ENCODE data around the gene ARHGAP29. TPM values are rescaled to one million over a fixed set of nuclear protein-coding genes. Genes with fewer than 3 reads are reported as not detected.

The ARHGAP29 gene
- total and polyA plus RNA-seq, 2 of the 8 experiments (the other 6 are each of a cell fraction or from before 2014, with no cell fraction given) = 0.57 to 3.2 TPM

DNA sequence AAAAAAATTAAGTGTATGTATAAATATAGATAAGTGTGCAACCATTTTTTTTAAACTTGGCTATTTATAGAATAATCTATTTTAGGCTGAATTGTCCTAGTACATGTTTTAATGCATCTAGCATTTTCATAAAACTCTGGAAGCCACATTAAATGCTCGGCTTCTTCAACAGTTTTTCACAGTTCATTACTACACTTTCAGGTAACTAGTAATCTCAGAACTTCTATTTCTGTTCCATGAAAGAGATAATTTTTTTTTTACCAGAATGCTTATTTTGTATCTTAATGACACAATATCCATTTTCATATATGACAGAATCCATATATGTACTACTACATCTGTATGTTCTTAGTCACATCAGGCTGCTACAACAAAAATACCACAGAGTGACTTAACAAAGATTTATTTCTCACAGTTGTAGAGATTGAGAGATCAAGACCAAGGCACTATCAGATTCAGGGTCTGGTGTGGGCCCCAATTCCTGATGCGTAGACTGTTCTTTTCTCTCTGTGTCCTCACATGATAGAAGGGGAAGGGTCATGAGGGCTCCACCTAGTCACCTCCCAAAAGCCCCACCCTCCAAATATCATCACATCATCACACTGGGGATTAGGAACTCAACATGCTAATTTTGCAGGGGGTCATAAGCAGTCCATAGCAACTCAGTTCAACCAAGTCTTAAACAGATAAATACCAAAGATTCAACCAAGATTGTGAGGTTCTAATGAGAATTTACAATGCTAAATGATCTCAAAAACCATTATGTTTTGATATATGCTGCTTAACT, 43.1 kb downstream of the ARHGAP29 start:
- FAIRE-seq (no peak), DNase-seq (ENCODE audit: low read depth in 1 of 2, low spot score in 2 of 2) (no peak)
- H2BK12ac ChIP-seq (ENCODE audit: low read depth, low read length) = no peak overlapping the region
- H3K79me1 ChIP-seq (ENCODE audit: low read depth, low read length) = no peaks in the 10 kb centered on the region
- no peak overlapping the region for H3K4ac ChIP-seq (replicated peaks; ENCODE audit: insufficient read length, low read depth, low read length)
- H2BK120ac ChIP-seq (replicated peaks; ENCODE audit: low read depth, low read length) = no peak overlapping the region
- H4K8ac ChIP-seq (ENCODE audit: extremely low read depth, insufficient read depth, low read length) = no peak overlapping the region
- H3K4me1 ChIP-seq (replicated peaks in 1 of 4; ENCODE audit: control insufficient read depth in 3 of 4, insufficient read depth in 4 of 4, low read length in 3 of 4) = no peaks in the 10 kb centered on the region
- H3K56ac ChIP-seq (replicated peaks; ENCODE audit: insufficient read length, low read depth, low read length) = no peak overlapping the region
- 91% methylated on average over 2 of the region's 2 CpGs; no CpG with 5 or more reads in 1 of the 2 experiments for WGBS, 2 experiments (ENCODE audit: extremely low coverage in 1 of 2, insufficient coverage in 1 of 2, insufficient read length in 1 of 2, insufficient replicate concordance in 2 of 2, low coverage in 1 of 2, low lambda C conversion rate in 2 of 2, missing lambda C conversion rate in 1 of 2)
- no peak overlapping the region for H2AK5ac ChIP-seq (ENCODE audit: low read depth, low read length)
- H3K9ac ChIP-seq (replicated peaks in 1 of 4; ENCODE audit: extremely low read depth in 1 of 4, low read depth in 3 of 4, low read length in 3 of 4) = no peak overlapping the region
- no peak overlapping the region for H3K4me3 ChIP-seq (ENCODE audit: extremely low read depth in 1 of 4, insufficient read depth in 2 of 4, low read depth in 3 of 4, low read length in 4 of 4)
- no peak overlapping the region for H4K5ac ChIP-seq (ENCODE audit: insufficient read length, low read depth, low read length)
- no peaks in the 10 kb centered on the region for H3K36me3 ChIP-seq (ENCODE audit: control insufficient read depth in 2 of 4, insufficient read depth in 4 of 4, low read length in 3 of 4)
- no peak overlapping the region for H3K23ac ChIP-seq (ENCODE audit: insufficient read length)
- H3K9me3 ChIP-seq (ENCODE audit: insufficient read depth in 2 of 2, low read depth in 1 of 2, low read length in 1 of 2) = no peaks in the 10 kb centered on the region
- no peaks in the 10 kb centered on the region; a peak in 1 of 7 replicates for H3K27me3 ChIP-seq (replicated peaks in 1 of 4; ENCODE audit: control insufficient read depth in 3 of 4, extremely low read depth in 1 of 4, insufficient read depth in 3 of 4, low read length in 3 of 4)
- H4K20me1 ChIP-seq (replicated peaks in 1 of 2; ENCODE audit: control insufficient read depth in 1 of 2, insufficient read depth in 2 of 2, low read length in 2 of 2) = no peaks in the 10 kb centered on the region
- no peak overlapping the region for H2BK15ac ChIP-seq (ENCODE audit: low read length)
- H2AFZ ChIP-seq (ENCODE audit: low read length) = no peak overlapping the region
- no peak overlapping the region for H4K91ac ChIP-seq (replicated peaks; ENCODE audit: insufficient read length, low read length)
- no peak overlapping the region for H3K4me2 ChIP-seq (ENCODE audit: insufficient read depth in 1 of 2, low read depth in 2 of 2, low read length in 2 of 2)
- H3K79me2 ChIP-seq (ENCODE audit: control insufficient read depth in 1 of 2, insufficient read depth in 2 of 2, low read length in 2 of 2) = no peaks in the 10 kb centered on the region
- no peak overlapping the region for H2BK20ac ChIP-seq (ENCODE audit: low read length)
- ChIA-PET POLR2A (ENCODE audit: partially characterized antibody) (no interaction called here), CTCF (ENCODE audit: partially characterized antibody) (no interaction called here)
- H3K27ac ChIP-seq (ENCODE audit: low read depth, low read length) = no peak overlapping the region
- H2BK5ac ChIP-seq (ENCODE audit: low read depth, low read length) = no peak overlapping the region
- H3K18ac ChIP-seq (ENCODE audit: extremely low read depth, low read length) = no peak overlapping the region
- H3K23me2 ChIP-seq (ENCODE audit: low read depth, low read length) = no peaks in the 10 kb centered on the region
- H3K14ac ChIP-seq (ENCODE audit: insufficient read length) = no peak overlapping the region
- TF ChIP-seq POLR2AphosphoS5 (IDR thresholded peaks at IDR 0.05; ENCODE audit: low read depth, low read length) (no peak), SIX5 (IDR thresholded peaks at IDR 0.05; ENCODE audit: low read depth, low read length) (no peak), ASH2L (IDR thresholded peaks at IDR 0.05; ENCODE audit: low read length) (no peak), NRF1 (IDR thresholded peaks at IDR 0.05; ENCODE audit: low read depth, low read length) (no peak), JUND (IDR thresholded peaks at IDR 0.05; ENCODE audit: low read length) (no peak), RXRA (IDR thresholded peaks at IDR 0.05; ENCODE audit: insufficient read depth, low read depth, low read length) (no peak), NANOG (IDR thresholded peaks at IDR 0.05; ENCODE audit: insufficient read depth, low read depth, low read length, poor library complexity, severe bottlenecking) (no peak), KDM4A (IDR thresholded peaks at IDR 0.05; ENCODE audit: low read depth, low read length, severe bottlenecking) (no peak), ZNF274 (IDR thresholded peaks at IDR 0.05; ENCODE audit: borderline replicate concordance, extremely low read depth, low read length) (no peak), CEBPB (IDR thresholded peaks at IDR 0.05; ENCODE audit: low read depth, low read length) (no peak), CBX5 (IDR thresholded peaks at IDR 0.05; ENCODE audit: low read depth, low read length) (no peak), EGR1 (IDR thresholded peaks at IDR 0.05; ENCODE audit: borderline replicate concordance, low read depth, low read length) (no peak)
- TF ChIP-seq, protein P1, sequence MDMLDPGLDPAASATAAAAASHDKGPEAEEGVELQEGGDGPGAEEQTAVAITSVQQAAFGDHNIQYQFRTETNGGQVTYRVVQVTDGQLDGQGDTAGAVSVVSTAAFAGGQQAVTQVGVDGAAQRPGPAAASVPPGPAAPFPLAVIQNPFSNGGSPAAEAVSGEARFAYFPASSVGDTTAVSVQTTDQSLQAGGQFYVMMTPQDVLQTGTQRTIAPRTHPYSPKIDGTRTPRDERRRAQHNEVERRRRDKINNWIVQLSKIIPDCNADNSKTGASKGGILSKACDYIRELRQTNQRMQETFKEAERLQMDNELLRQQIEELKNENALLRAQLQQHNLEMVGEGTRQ (IDR thresholded peaks at IDR 0.05; ENCODE audit: low read length) = no peak
